Gastroesophageal sphincter (tissue), 4 donors: Measurements from ENCODE around the gene NR4A1. TPM values are rescaled to one million over a fixed set of nuclear protein-coding genes. Genes with fewer than 3 reads are reported as not detected.

ENCODE experiments used
- ATAC-seq: fragments of 150-250 bp; one replicate; pipeline ENCODE4 v1.9.1; 2016; ENCODE audit warnings: mild to moderate bottlenecking, moderate library complexity
- H3K27ac ChIP-seq, 4 donors: fragments of 200-600 bp; sonication (generic) in 3 of 4; 1 replicate in 3 of 4; 2 replicates in 1 of 4; pipeline ENCODE4 v1.5.1; 2016 to 2019
- H3K27me3 ChIP-seq: fragments of 200-600 bp; sonication (generic); one replicate; pipeline ENCODE4 v1.5.1; 2019
- H3K36me3 ChIP-seq, 2 donors: fragments of 200-600 bp; sonication (generic); one replicate each; pipeline ENCODE4 v1.5.1; 2019; ENCODE audit warnings: control low read depth in 1 of 2
- H3K4me1 ChIP-seq, 3 donors: fragments of 200-600 bp; sonication (generic); 1 replicate in 2 of 3; 2 replicates in 1 of 3; pipeline ENCODE4 v1.5.1; 2016 to 2019; ENCODE audit warnings: control low read depth in 2 of 3
- H3K4me3 ChIP-seq, 2 donors: fragments of 200-600 bp; sonication (generic); one replicate each; pipeline ENCODE4 v1.5.1; 2019; ENCODE audit warnings: mild to moderate bottlenecking in 1 of 2, moderate library complexity in 1 of 2
- H3K9me3 ChIP-seq, 3 donors: fragments of 200-600 bp; sonication (generic); one replicate each; pipeline ENCODE4 v1.5.1; 2017 to 2019; ENCODE audit warnings: control low read depth in 2 of 3
- EP300 ChIP-seq: sonication (generic); formaldehyde crosslinking; IDR thresholded peaks from one replicate; pipeline ENCODE4 v1.6.1; 2017; ENCODE audit warnings: antibody characterized with exemption, mild to moderate bottlenecking
- POLR2A ChIP-seq, 2 donors: fragments of 450-650 bp; IDR thresholded peaks; one replicate each; pipeline ENCODE4 v1.6.1; 2017; ENCODE audit warnings: antibody characterized with exemption in 2 of 2, mild to moderate bottlenecking in 2 of 2, moderate library complexity in 1 of 2
- POLR2AphosphoS5 ChIP-seq: sonication (generic); formaldehyde crosslinking; IDR thresholded peaks from one replicate; pipeline ENCODE4 v1.6.1; 2017; ENCODE audit warnings: antibody characterized with exemption
- WGBS, 2 donors: methylation state at CpG; one replicate each; pipeline ENCODE4 v1.1.5; 2018; ENCODE audit warnings: low coverage in 1 of 2; 5-methylcytosine and 5-hydroxymethylcytosine counted together
- total RNA-seq, 4 donors: library from RNA; depleted of rRNA; stranded (reverse); fragments of >200 nt; gene quantifications; one replicate each; pipeline ENCODE4 v1.1.0, GENCODE V29; 2016
- TF ChIP-seq, protein P1 (sequence below), 4 experiments: fragments of 200-600 bp in 2 of 4; fragments of 450-650 bp in 2 of 4; sonication (generic) in 1 of 4; IDR thresholded peaks; one replicate each; pipeline ENCODE4 v1.5.1; 2017 to 2019; ENCODE audit warnings: antibody characterized with exemption in 4 of 4, mild to moderate bottlenecking in 2 of 4, moderate library complexity in 2 of 4

The NR4A1 gene
- total RNA-seq, 4 donors from 2014 or later, result 29.9 to 67.2 (median 35.2) TPM

DNA sequence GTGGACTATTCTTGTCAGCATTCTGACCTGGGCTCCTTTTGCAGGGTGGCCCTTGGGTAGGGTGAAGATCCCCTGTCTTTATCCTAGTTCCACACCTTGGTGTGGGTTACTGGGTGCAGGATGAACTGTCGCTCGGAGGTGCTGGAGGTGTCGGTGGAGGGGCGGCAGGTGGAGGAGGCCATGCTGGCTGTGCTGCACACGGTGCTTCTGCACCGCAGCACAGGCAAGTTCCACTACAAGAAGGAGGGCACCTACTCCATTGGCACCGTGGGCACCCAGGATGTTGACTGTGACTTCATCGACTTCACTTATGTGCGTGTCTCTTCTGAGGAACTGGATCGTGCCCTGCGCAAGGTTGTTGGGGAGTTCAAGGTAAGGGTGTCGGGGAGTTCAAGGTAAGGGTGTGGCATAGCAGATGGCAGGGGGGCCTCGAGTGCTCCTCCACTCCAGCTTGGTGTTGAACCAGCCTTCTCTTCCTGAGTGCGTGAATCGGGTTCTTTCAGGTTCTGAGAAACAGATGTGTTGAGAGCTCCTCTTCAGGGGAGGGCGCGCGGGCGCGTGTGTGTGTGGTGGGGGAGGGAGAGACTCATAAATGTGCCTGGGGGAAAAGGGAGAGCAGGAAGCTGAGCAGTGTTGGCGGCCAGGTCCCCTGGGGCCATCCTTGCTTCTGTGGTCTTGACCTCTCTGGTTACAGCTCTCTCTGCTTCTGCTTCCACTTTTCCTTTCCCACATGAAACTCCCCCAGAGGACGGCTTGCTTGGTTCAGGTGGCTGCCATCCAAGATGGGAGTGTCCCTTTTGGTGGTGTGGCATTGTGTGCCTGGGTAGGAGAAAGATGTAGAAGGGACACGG, 22.5 kb downstream of the NR4A1 start:
- peaks cover 0 to 69% of the 10 kb centered on the region in 2 donors for H3K36me3 ChIP-seq
- TF ChIP-seq POLR2AphosphoS5 (no peak), POLR2A (IDR thresholded peaks at IDR 0.05) (no peak), EP300 (no peak)
- TF ChIP-seq, protein P1, sequence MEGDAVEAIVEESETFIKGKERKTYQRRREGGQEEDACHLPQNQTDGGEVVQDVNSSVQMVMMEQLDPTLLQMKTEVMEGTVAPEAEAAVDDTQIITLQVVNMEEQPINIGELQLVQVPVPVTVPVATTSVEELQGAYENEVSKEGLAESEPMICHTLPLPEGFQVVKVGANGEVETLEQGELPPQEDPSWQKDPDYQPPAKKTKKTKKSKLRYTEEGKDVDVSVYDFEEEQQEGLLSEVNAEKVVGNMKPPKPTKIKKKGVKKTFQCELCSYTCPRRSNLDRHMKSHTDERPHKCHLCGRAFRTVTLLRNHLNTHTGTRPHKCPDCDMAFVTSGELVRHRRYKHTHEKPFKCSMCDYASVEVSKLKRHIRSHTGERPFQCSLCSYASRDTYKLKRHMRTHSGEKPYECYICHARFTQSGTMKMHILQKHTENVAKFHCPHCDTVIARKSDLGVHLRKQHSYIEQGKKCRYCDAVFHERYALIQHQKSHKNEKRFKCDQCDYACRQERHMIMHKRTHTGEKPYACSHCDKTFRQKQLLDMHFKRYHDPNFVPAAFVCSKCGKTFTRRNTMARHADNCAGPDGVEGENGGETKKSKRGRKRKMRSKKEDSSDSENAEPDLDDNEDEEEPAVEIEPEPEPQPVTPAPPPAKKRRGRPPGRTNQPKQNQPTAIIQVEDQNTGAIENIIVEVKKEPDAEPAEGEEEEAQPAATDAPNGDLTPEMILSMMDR (IDR thresholded peaks at IDR 0.05), result no peak
- peaks cover 3 to 63% (median 30%) of the 10 kb centered on the region in 3 donors for H3K4me1 ChIP-seq
- H3K27me3 ChIP-seq, result no peaks in the 10 kb centered on the region
- no peak overlapping the region for H3K4me3 ChIP-seq
- WGBS, 2 donors, result 69 to 76% methylated on average over 10 of the region's 23 CpGs
- H3K9me3 ChIP-seq, result no peaks in the 10 kb centered on the region
- H3K27ac ChIP-seq, result peak overlapping the region in 2 of 4 donors; percentile 7 to 15
- ATAC-seq, result no peak

DNA sequence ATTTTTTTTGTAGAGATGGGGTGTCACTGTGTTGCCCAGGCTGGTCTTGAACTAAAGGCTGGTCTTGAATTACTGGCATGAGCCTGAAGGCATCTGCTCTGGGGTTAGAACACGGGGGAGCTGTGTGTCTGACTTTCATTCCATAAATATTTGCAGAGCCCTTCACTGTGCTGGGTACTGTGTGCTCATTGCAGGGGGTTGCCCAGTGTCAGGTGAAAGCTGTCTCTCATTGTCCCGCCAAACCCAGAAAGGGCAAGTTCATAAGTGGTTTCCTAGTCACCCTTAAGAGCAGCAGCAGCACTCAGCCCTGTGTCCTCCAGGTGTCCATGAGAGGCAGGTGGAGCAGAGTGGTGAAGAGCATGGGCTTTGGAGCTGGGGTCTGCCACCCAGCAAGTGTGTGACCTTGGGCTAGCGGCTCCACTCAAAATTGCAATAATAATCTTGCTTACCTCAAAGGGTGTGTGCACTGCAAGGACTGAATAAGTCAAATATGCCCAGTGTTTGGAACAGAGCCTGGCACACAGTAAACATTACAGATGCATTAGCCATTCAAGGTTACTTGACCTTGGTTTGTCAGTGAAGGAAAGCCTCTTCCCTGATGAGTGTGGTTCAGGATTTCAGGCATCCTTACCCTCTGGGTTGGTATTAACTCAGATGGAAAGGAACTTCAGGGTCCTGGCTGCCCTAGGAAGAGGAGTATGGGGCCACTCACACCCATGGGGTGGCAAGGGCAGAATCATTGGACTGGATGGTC, 23.9 kb downstream of the NR4A1 start:
- TF ChIP-seq EP300, result no peak
- no peak for TF ChIP-seq POLR2A (IDR thresholded peaks at IDR 0.05)
- TF ChIP-seq, protein P1 (IDR thresholded peaks at IDR 0.05), result no peak
- TF ChIP-seq POLR2AphosphoS5, result no peak
- H3K4me1 ChIP-seq, result peaks cover 3 to 62% (median 28%) of the 10 kb centered on the region in 3 donors
- no peaks in the 10 kb centered on the region for H3K27me3 ChIP-seq
- no peak for ATAC-seq
- H3K9me3 ChIP-seq, result no peaks in the 10 kb centered on the region
- peaks cover 0 to 81% of the 10 kb centered on the region in 2 donors for H3K36me3 ChIP-seq
- WGBS, 2 donors, result 43 to 76% methylated on average over 1 to 2 of the region's 3 CpGs
- H3K4me3 ChIP-seq, result no peak overlapping the region
- H3K27ac ChIP-seq, result peak overlapping the region in 2 of 4 donors; percentile 54 to 66

DNA sequence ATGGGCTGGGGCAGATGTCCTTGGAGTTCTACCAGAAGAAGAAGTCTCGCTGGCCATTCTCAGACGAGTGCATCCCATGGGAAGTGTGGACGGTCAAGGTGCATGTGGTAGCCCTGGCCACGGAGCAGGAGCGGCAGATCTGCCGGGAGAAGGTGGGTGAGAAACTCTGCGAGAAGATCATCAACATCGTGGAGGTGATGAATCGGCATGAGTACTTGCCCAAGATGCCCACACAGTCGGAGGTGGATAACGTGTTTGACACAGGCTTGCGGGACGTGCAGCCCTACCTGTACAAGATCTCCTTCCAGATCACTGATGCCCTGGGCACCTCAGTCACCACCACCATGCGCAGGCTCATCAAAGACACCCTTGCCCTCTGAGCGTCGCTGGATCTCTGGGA, 25.6 kb downstream of the NR4A1 start:
- no peak for TF ChIP-seq EP300
- TF ChIP-seq, protein P1 (IDR thresholded peaks at IDR 0.05), result no peak
- TF ChIP-seq POLR2AphosphoS5, result no peak
- no peak for TF ChIP-seq POLR2A (IDR thresholded peaks at IDR 0.05)
- Histone ChIP-seq H3K9me3 (no peaks in the 10 kb centered on the region), H3K4me1 (peaks cover 0 to 62% (median 27%) of the 10 kb centered on the region in 3 donors), H3K27ac (no peak overlapping the region), H3K36me3 (peaks cover 0 to 81% of the 10 kb centered on the region in 2 donors), H3K4me3 (no peak overlapping the region), H3K27me3 (no peaks in the 10 kb centered on the region)
- 91 to 92% methylated on average over 4 to 12 of the region's 16 CpGs for WGBS, 2 donors
- no peak for ATAC-seq

DNA sequence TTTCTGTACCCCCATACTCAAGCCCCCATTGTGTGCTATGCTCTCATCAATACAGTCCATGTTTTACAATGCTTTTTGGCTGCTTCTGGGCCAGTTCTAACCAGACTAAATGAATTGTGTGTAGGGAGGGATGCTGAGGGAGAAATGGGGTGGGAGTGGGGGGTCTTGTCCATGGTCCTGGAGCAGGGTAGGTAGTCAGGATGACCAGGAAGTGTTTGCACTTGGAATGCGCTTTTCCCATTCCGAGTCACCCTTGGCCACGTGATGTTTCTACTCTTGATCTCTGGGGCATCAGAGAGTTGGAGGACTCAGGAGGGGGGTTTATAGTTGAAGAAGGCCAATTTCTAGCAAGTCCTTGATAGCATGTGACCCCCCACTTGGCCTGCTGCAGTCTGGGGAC, 27.0 kb downstream of the NR4A1 start:
- no peak for ATAC-seq
- no peak overlapping the region for H3K4me3 ChIP-seq
- H3K27me3 ChIP-seq, result no peaks in the 10 kb centered on the region
- peaks cover 0 to 62% (median 42%) of the 10 kb centered on the region in 3 donors for H3K4me1 ChIP-seq
- peaks cover 0 to 66% of the 10 kb centered on the region in 2 donors for H3K36me3 ChIP-seq
- no peaks in the 10 kb centered on the region for H3K9me3 ChIP-seq
- TF ChIP-seq POLR2A (IDR thresholded peaks at IDR 0.05), result no peak
- no peak for TF ChIP-seq EP300
- TF ChIP-seq POLR2AphosphoS5, result no peak
- TF ChIP-seq, protein P1 (IDR thresholded peaks at IDR 0.05), result no peak
- 81 to 93% methylated on average over 2 to 3 of the region's 3 CpGs for WGBS, 2 donors
- no peak overlapping the region for H3K27ac ChIP-seq
